Skeletal muscle tissue (tissue), 4 donors: ENCODE results near the gene NRN1L. TPM values are rescaled to one million over a fixed set of nuclear protein-coding genes. Genes with fewer than 3 reads are reported as not detected.
A peak's percentile ranks its signal among the peaks of the same experiment; 100 is the strongest.

Experiments used
- H3K27ac ChIP-seq: one replicate; pipeline ENCODE4 v1.7.0; 2013; ENCODE audit warnings: mild to moderate bottlenecking, low read depth, low read length, inconsistent platforms
- H3K27me3 ChIP-seq, 3 donors: one replicate each; pipeline ENCODE4 v1.7.0; 2013; ENCODE audit warnings: low read length in 3 of 3; ENCODE audit not compliant: control insufficient read depth in 3 of 3, insufficient read depth in 3 of 3
- H3K36me3 ChIP-seq, 3 donors: one replicate each; pipeline ENCODE4 v1.7.0; 2013; ENCODE audit warnings: low read length in 3 of 3; ENCODE audit not compliant: control insufficient read depth in 3 of 3, insufficient read depth in 3 of 3
- H3K4me1 ChIP-seq, 3 donors: one replicate each; pipeline ENCODE4 v1.7.0; 2013; ENCODE audit warnings: low read length in 3 of 3, mild to moderate bottlenecking in 3 of 3; ENCODE audit not compliant: control insufficient read depth in 3 of 3, insufficient read depth in 3 of 3
- H3K4me3 ChIP-seq, 3 donors: one replicate each; pipeline ENCODE4 v1.7.0; 2013; ENCODE audit warnings: low read length in 3 of 3
- H3K9ac ChIP-seq, 3 donors: one replicate each; pipeline ENCODE4 v1.7.0; 2013; ENCODE audit warnings: low read length in 3 of 3, mild to moderate bottlenecking in 3 of 3, moderate library complexity in 2 of 3, low read depth in 1 of 3
- H3K9me3 ChIP-seq, 3 donors: one replicate each; pipeline ENCODE4 v1.7.0; 2013; ENCODE audit warnings: low read length in 3 of 3; ENCODE audit not compliant: control insufficient read depth in 3 of 3
- total RNA-seq: library from RNA; depleted of rRNA; stranded (reverse); fragments of >200 nt; gene quantifications from one replicate; pipeline ENCODE4 v1.2.3, GENCODE V29; 2014
- donor health status: Osteomylitis.

Gene NRN1L
- total RNA-seq, 1 donor from 2014 or later, result 1.0 TPM

DNA sequence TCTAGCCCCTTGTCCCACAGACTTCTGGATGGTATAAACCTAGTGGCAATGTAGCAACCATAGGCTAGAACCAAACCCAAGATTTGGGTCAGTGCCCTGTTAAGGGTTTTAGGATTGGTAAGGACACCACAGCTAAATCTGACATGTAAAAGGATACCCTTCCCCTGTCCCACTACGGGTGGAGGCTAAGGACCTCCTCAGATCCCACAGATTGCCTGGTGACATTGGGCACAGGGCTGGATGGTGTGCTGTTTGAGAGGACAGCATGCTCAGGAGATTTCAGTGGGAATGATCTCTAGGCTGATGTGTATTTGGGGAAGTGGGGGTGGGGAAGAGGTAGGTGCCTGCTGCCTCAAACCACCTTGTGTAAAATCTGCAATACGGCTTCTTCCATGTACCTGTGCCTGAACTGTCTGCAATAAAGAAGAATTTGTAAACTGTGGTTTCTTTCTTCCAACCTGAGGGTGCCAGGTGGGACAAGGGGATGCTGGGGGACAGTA lies 12.5 kb upstream of the NRN1L start:
- Histone ChIP-seq H3K9ac (peak overlapping the region; percentile 88 to 97 (median 96)), H3K27me3 (no peaks in the 10 kb centered on the region), H3K9me3 (no peaks in the 10 kb centered on the region), H3K36me3 (peaks cover 44 to 53% (median 45%) of the 10 kb centered on the region in 3 donors), H3K4me1 (peaks cover 34 to 45% (median 35%) of the 10 kb centered on the region in 3 donors), H3K27ac (peak overlapping the region; percentile 73), H3K4me3 (peak overlapping the region; percentile 88 to 93 (median 90))

- H3K4me3 ChIP-seq, result peak within 1 kb of the TSS; percentile 88 to 93 (median 90)
- no peaks in the 10 kb centered on the region for H3K27me3 ChIP-seq
- H3K9me3 ChIP-seq, result no peaks in the 10 kb centered on the region
- H3K9ac ChIP-seq, result peak within 1 kb of the TSS; percentile 95 to 97 (median 96)
- peak within 1 kb of the TSS; percentile 73 for H3K27ac ChIP-seq
- peaks cover 34 to 45% (median 35%) of the 10 kb centered on the region in 3 donors for H3K4me1 ChIP-seq
- peaks cover 49 to 55% (median 51%) of the 10 kb centered on the region in 3 donors for H3K36me3 ChIP-seq
Measured at GRCh38 chr16:67872631-67873434, 11.9 kb upstream of the NRN1L start, which contains the start of gene EDC4. Gene EDC4, plus strand, starts transcription at chr16:67873052. Its CDS starts 210 bp downstream, at chr16:67873262.

GRCh38 chr16:67873435-67874370 lies 11.0 kb upstream of the NRN1L start:
- Histone ChIP-seq H3K27ac (peak overlapping the region; percentile 73), H3K9ac (peak overlapping the region; percentile 95 to 97 (median 96)), H3K4me1 (peaks cover 34 to 45% (median 35%) of the 10 kb centered on the region in 3 donors), H3K27me3 (no peaks in the 10 kb centered on the region), H3K9me3 (no peaks in the 10 kb centered on the region), H3K4me3 (peak overlapping the region; percentile 88 to 93 (median 90)), H3K36me3 (peaks cover 52 to 55% (median 52%) of the 10 kb centered on the region in 3 donors)

DNA sequence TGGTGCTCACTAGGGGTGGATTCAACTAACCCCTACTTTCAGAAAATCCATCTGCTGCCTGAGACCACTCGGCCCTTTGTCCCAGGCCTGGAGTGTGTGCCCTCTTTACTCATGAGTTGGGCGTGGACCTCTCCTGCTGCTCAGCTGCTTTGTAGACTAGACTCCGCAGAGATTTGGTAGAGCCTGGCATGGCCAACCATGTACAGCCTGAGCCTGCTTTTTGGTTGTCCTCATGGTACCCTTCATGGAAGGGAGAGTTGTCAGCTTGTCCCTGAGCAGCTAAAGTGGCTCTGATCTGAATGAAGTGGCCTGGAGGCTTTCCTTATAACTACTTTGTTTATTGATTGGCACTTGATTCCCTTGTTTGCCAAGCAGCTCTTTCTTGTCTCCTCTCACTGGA lies 10.3 kb upstream of the NRN1L start:
- Histone ChIP-seq H3K27ac (no peak overlapping the region), H3K36me3 (peaks cover 57 to 59% (median 57%) of the 10 kb centered on the region in 3 donors), H3K4me1 (peaks cover 34 to 49% (median 35%) of the 10 kb centered on the region in 3 donors), H3K4me3 (peak overlapping the region; percentile 88 to 93 (median 90)), H3K27me3 (no peaks in the 10 kb centered on the region), H3K9ac (peak overlapping the region; percentile 95 to 97 (median 96)), H3K9me3 (no peaks in the 10 kb centered on the region)

GRCh38 chr16:67877064-67877463 lies 7.6 kb upstream of the NRN1L start:
- Histone ChIP-seq H3K36me3 (peaks cover 61 to 66% (median 63%) of the 10 kb centered on the region in 3 donors), H3K9ac (peak overlapping the region in 1 of 3 donors; percentile 29), H3K27me3 (no peaks in the 10 kb centered on the region), H3K4me1 (peaks cover 59 to 71% (median 61%) of the 10 kb centered on the region in 3 donors), H3K4me3 (no peak overlapping the region), H3K9me3 (no peaks in the 10 kb centered on the region), H3K27ac (no peak overlapping the region)

GRCh38 chr16:67878232-67878631 lies 6.5 kb upstream of the NRN1L start:
- Histone ChIP-seq H3K36me3 (peaks cover 68 to 73% (median 70%) of the 10 kb centered on the region in 3 donors), H3K27me3 (no peaks in the 10 kb centered on the region), H3K9me3 (no peaks in the 10 kb centered on the region), H3K9ac (peak overlapping the region in 1 of 3 donors; percentile 13), H3K27ac (no peak overlapping the region), H3K4me3 (no peak overlapping the region), H3K4me1 (peaks cover 62 to 74% (median 64%) of the 10 kb centered on the region in 3 donors)

DNA sequence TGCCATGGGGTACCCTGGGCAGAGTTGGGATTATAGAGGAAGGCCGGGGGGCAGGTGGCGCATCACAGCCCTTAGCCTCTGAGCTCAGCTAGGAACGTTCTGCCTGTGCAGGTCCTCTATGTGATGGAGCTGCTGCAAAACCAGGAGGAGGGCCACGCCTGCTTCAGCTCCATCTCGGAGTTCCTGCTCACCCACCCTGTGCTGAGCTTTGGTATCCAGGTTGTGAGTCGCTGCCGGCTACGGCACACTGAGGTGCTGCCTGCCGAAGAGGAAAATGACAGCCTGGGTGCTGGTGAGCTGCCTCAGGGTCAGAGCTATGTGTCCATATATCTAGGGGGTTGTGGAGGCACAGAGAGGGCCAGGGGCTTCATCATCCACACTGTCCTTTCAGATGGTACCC lies 5.8 kb upstream of the NRN1L start:
- peaks cover 63 to 74% (median 66%) of the 10 kb centered on the region in 3 donors for H3K4me1 ChIP-seq
- H3K27ac ChIP-seq, result no peak overlapping the region
- no peak overlapping the region for H3K4me3 ChIP-seq
- H3K27me3 ChIP-seq, result no peaks in the 10 kb centered on the region
- no peaks in the 10 kb centered on the region for H3K9me3 ChIP-seq
- H3K9ac ChIP-seq, result peak overlapping the region in 1 of 3 donors; percentile 16
- peaks cover 74 to 79% (median 76%) of the 10 kb centered on the region in 3 donors for H3K36me3 ChIP-seq

DNA sequence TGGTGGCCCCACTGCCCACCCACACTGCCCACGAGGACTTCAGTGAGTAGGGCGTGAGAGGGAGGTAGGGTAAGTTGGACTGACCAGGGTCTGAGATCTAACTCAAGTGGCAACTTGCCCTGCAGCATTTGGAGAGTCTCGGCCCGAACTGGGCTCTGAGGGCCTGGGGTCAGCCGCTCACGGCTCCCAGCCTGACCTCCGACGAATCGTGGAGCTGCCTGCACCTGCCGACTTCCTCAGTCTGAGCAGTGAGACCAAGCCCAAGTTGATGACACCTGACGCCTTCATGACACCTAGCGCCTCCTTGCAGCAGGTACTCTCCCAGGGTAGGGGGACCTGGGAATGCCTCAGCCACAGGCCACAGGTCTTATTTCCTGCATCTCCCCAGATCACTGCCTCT lies 5.2 kb upstream of the NRN1L start:
- Histone ChIP-seq H3K27me3 (no peaks in the 10 kb centered on the region), H3K4me1 (peaks cover 63 to 74% (median 66%) of the 10 kb centered on the region in 3 donors), H3K9me3 (no peaks in the 10 kb centered on the region), H3K9ac (peak overlapping the region in 1 of 3 donors; percentile 87), H3K36me3 (peaks cover 77 to 85% (median 81%) of the 10 kb centered on the region in 3 donors), H3K27ac (peak overlapping the region; percentile 99), H3K4me3 (no peak overlapping the region)

DNA sequence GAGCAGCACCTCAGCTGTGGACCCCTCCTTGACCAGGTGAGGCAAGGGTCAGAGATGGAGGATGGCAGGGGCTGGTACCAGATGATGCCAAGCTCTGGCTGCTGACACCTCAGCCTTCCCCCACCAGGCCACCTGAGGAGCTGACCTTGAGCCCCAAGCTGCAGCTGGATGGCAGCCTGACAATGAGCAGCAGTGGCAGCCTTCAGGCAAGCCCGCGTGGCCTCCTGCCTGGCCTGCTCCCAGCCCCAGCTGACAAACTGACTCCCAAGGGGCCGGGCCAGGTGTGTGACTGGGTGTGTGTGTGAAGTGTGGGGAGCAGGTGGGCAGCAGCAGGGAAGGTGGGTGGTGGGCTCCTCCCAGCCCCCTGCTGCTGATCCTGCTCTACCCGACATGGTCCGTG lies 4.7 kb upstream of the NRN1L start:
- Histone ChIP-seq H3K4me1 (peaks cover 64 to 74% (median 66%) of the 10 kb centered on the region in 3 donors), H3K36me3 (peaks cover 77 to 85% (median 81%) of the 10 kb centered on the region in 3 donors)

More for the DNA sequence above, 4.7 kb upstream of the NRN1L start:
- Histone ChIP-seq H3K27ac (peak overlapping the region; percentile 99), H3K27me3 (no peaks in the 10 kb centered on the region), H3K9ac (peak overlapping the region; percentile 46 to 87 (median 87)), H3K4me3 (no peak overlapping the region), H3K9me3 (no peaks in the 10 kb centered on the region)
